HepG2 (cell line): ENCODE results near the gene P2RX5. TPM values are rescaled to one million over a fixed set of nuclear protein-coding genes. Genes with fewer than 3 reads are reported as not detected.
"Not testable (repeated sequence)": the region's sequence is repeated elsewhere in the genome, so short reads cannot be mapped to it uniquely, and the experiment has no call there.

Experiments
- ATAC-seq: fragments of 200-7000 bp; cut with Tn5 transposase; 3 replicates; pipeline ENCODE4 v1.9.1; 2020; ENCODE audit warnings: mild to moderate bottlenecking, moderate library complexity
- BruUV-seq: library from RNA; stranded (reverse); fragments of 400-500 nt; replicated peaks from 2 replicates; lab custom pipeline; 2021; lab: Mats Ljungman, UMichigan
- CTCF ChIA-PET: fragments of 300-600 bp; formaldehyde crosslinking; extraction: SDS; loops from one replicate; lab custom pipeline; 2021; ENCODE audit warnings: low total read pairs, inconsistent platforms, low intra/inter-chr PET ratio; lab: Yijun Ruan, JAX
- POLR2A ChIA-PET: fragments of 350-600 bp; sonication (Branson Sonifier 250); formaldehyde crosslinking; loops from one replicate; lab custom pipeline; 2020; ENCODE audit warnings: antibody characterized with exemption, inconsistent platforms; lab: Yijun Ruan, JAX
- DNase-seq: peaks from one replicate; pipeline ENCODE4 v3.0.0-alpha.2; 2015; ENCODE audit warnings: low spot score
- FAIRE-seq: peaks from 3 replicates; lab custom pipeline; 2011; peaks lifted over from hg19 to GRCh38; lab: Jason Lieb, UNC
- H2AFZ ChIP-seq: one replicate; pipeline ENCODE4 v1.6.1; 2011; ENCODE audit warnings: low read length, inconsistent platforms
- H3K27ac ChIP-seq: fragments of 300-600 bp; 3 replicates; pipeline ENCODE4 v1.8.0; 2011; ENCODE audit warnings: mixed run types, mild to moderate bottlenecking, mixed read lengths, low read length, inconsistent platforms; ENCODE audit not compliant: insufficient read depth; ENCODE audit errors: extremely low read length
- H3K27me3 ChIP-seq, 2 experiments: fragments of 200-600 bp in 1 of 2; 2 replicates in 1 of 2; 3 replicates in 1 of 2; pipeline versions ENCODE4 v1.6.0 to v1.8.0; 2011; ENCODE audit warnings: low read length in 2 of 2, mild to moderate bottlenecking in 2 of 2, moderate library complexity in 2 of 2, inconsistent platforms in 1 of 2; ENCODE audit not compliant: insufficient read depth in 2 of 2, control insufficient read depth in 1 of 2
- H3K36me3 ChIP-seq, 2 experiments: fragments of 200-600 bp in 1 of 2; replicated peaks in 1 of 2; 2 replicates in 1 of 2; 3 replicates in 1 of 2; pipeline versions ENCODE4 v1.5.1 to v1.8.0; 2011; ENCODE audit warnings: low read length in 2 of 2, inconsistent platforms in 1 of 2; ENCODE audit not compliant: insufficient read depth in 2 of 2, control insufficient read depth in 1 of 2
- H3K4me1 ChIP-seq: 2 replicates; pipeline ENCODE4 v1.5.1; 2012; ENCODE audit warnings: low read length, inconsistent platforms; ENCODE audit not compliant: insufficient read depth
- H3K4me2 ChIP-seq: 2 replicates; pipeline ENCODE4 v1.6.0; 2011; ENCODE audit warnings: low read depth, low read length, inconsistent platforms
- H3K4me3 ChIP-seq, 3 experiments: fragments of 200-600 bp in 1 of 3; sonication (generic), shearing (Covaris generic) in 1 of 3; replicated peaks in 1 of 3; 2 replicates each; pipeline ENCODE4 v1.5.1; 2011 to 2016; ENCODE audit warnings: low read length in 3 of 3, inconsistent platforms in 2 of 3, low read depth in 2 of 3, mild to moderate bottlenecking in 2 of 3, control low read depth in 1 of 3, mixed read lengths in 1 of 3; ENCODE audit not compliant: insufficient read depth in 1 of 3
- H3K79me2 ChIP-seq: one replicate; pipeline ENCODE4 v1.6.1; 2011; ENCODE audit warnings: low read length, inconsistent platforms; ENCODE audit not compliant: insufficient read depth
- H3K9ac ChIP-seq: 2 replicates; pipeline ENCODE4 v1.6.0; 2011; ENCODE audit warnings: mild to moderate bottlenecking, low read depth, low read length, inconsistent platforms; ENCODE audit not compliant: insufficient read depth
- H3K9me3 ChIP-seq: 2 replicates; pipeline ENCODE4 v1.5.1; 2012; ENCODE audit warnings: mild to moderate bottlenecking, low read length
- H4K20me1 ChIP-seq: 2 replicates; pipeline ENCODE4 v1.6.0; 2011; ENCODE audit warnings: inconsistent platforms, mild to moderate bottlenecking, low read length, moderate library complexity; ENCODE audit not compliant: insufficient read depth
- CHD4 ChIP-seq: fragments of 200-600 bp; sonication (generic); IDR thresholded peaks from 2 replicates; pipeline ENCODE4 v1.7.0; 2017; ENCODE audit warnings: mild to moderate bottlenecking, low read length, borderline replicate concordance
- GATAD2A ChIP-seq: IDR thresholded peaks from 2 replicates; pipeline ENCODE4 v1.6.1; 2016
- HNF4A ChIP-seq: sonication (generic); formaldehyde crosslinking; IDR thresholded peaks from 2 replicates; pipeline ENCODE4 v1.4.0; 2020; ENCODE audit warnings: missing genetic modification reagents
- MAFK ChIP-seq, 2 experiments: IDR thresholded peaks in 1 of 2; conservative IDR thresholded peaks in 1 of 2; 2 replicates each; pipeline ENCODE4 v1.6.1; 2011; ENCODE audit warnings: improper control_type of control experiment in 2 of 2, low read length in 2 of 2
- NCOR1 ChIP-seq: fragments of 200-600 bp; sonication (generic); IDR thresholded peaks from 2 replicates; pipeline ENCODE4 v1.7.0; 2017; ENCODE audit warnings: antibody characterized with exemption, low read length, borderline replicate concordance
- PHF5A ChIP-seq: IDR thresholded peaks from one replicate; pipeline ENCODE4 v1.6.1; 2018; ENCODE audit warnings: low read depth, missing genetic modification reagents; ENCODE audit not compliant: unreplicated experiment
- ZNF101 ChIP-seq: sonication (generic); formaldehyde crosslinking; IDR thresholded peaks from 2 replicates; pipeline ENCODE4 v1.4.0; 2020; ENCODE audit warnings: mild to moderate bottlenecking, low read depth, missing genetic modification reagents, borderline replicate concordance
- ZNF598 ChIP-seq: sonication (generic); formaldehyde crosslinking; IDR thresholded peaks from 2 replicates; pipeline ENCODE4 v1.5.1; 2020; ENCODE audit warnings: mild to moderate bottlenecking, missing genetic modification reagents, borderline replicate concordance
- WGBS: methylation state at CpG from one replicate; pipeline ENCODE4 v1.1.6; 2017; ENCODE audit warnings: low lambda C conversion rate; 5-methylcytosine and 5-hydroxymethylcytosine counted together
- in situ Hi-C: cut with HindIII; loops from 2 replicates; pipeline ENCODE4 v1.10.0; 2017; ENCODE audit warnings: low pct_unique_long_range_greater_than_20kb; ENCODE audit not compliant: extremely low pct_ligation_motif_present
- intact Hi-C: fragments of 100-400 bp; cut with micrococcal nuclease; formaldehyde crosslinking; loops from one replicate; pipeline ENCODE4 v1.10.0; 2022; ENCODE audit not compliant: unreplicated experiment
- polyA plus RNA-seq, 8 experiments: library from polyadenylated mRNA; depleted of rRNA in 3 of 8; stranded (reverse) in 7 of 8; unstranded in 1 of 8; fragments of >200 nt; fragmentation: Illumina TruSeq in 4 of 8; extraction: Trizol in 4 of 8; gene quantifications; 2 replicates each; pipeline versions ENCODE4 v1.2.1 to v1.2.3, GENCODE V29; 2011 to 2016; ENCODE audit warnings: low read depth in 4 of 8, missing spikeins in 1 of 8, mixed read lengths in 1 of 8; ENCODE audit not compliant: insufficient read depth in 1 of 8
- total RNA-seq, 5 experiments: library from RNA; depleted of rRNA; stranded (reverse); fragments of >200 nt; fragmentation: Illumina TruSeq; extraction: Trizol; gene quantifications; 2 replicates each; pipeline ENCODE4 v1.2.3, GENCODE V29; 2016; ENCODE audit warnings: low read depth in 1 of 5

Gene P2RX5
- total and polyA plus RNA-seq, 2 of the 13 experiments (the other 11 are each of a cell fraction or from before 2014, with no cell fraction given), result 0.95 to 1.7 TPM

DNA sequence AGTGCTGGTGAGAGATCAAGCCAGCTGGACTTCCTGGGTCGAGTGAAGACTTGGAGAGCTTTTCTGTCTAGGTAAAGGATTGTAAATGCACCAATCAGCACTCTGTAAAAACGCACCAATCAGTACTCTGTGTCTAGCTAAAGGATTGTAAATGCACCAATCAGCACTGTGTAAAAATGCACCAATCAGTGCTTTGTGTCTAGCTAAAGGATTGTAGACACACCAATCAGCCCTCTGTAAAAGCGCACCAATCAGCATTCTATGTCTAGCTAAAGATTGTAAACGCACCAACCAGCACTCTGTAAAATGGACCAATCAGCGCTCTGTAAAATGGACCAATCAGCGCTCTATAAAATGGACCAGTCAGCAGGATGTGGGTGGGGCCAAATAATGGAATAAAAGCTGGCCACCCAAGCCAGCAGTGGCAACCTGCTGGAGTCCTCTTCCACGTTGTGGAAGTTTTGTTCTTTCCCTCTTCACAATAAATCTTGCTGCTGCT is 6.1 kb upstream of the P2RX5 start:
- H3K4me2 ChIP-seq, in situ Hi-C loops, H3K27ac ChIP-seq, H3K9ac ChIP-seq, H4K20me1 ChIP-seq: not testable (repeated sequence)
- peaks cover 12% of the 10 kb centered on the region for H3K9me3 ChIP-seq
- TF ChIP-seq MAFK (conservative IDR thresholded peaks at IDR 0.05 in 1 of 2, IDR thresholded peaks at IDR 0.05 in 1 of 2; ENCODE audit: low read length in 2 of 2), result peak; percentile 18 to 30; a peak in 2 of 4 replicates
- TF ChIP-seq, all 625 proteins: peak for 1; not testable (repeated sequence) for 624
- H3K27me3 ChIP-seq, result peaks cover 0 to 18% of the 10 kb centered on the region in 2 experiments; a peak in 2 of 5 replicates
- H3K36me3 ChIP-seq, H3K79me2 ChIP-seq, ATAC-seq, DNase-seq, BruUV-seq, H2AFZ ChIP-seq, FAIRE-seq, H3K4me3 ChIP-seq, intact Hi-C loops, POLR2A ChIA-PET, CTCF ChIA-PET, H3K4me1 ChIP-seq: not testable (repeated sequence)
- 73% methylated on average over 6 of the region's 7 CpGs for WGBS

GRCh38 chr17:3699951-3700350 is 4.0 kb upstream of the P2RX5 start:
- DNase-seq, result no peak
- Histone ChIP-seq H3K27ac (no peak overlapping the region), H3K4me3 (no peak overlapping the region), H3K27me3 (peaks cover 0 to 28% of the 10 kb centered on the region in 2 experiments; a peak in 2 of 5 replicates), H3K79me2 (no peaks in the 10 kb centered on the region), H3K4me1 (peaks cover 11% of the 10 kb centered on the region), H3K9ac (no peak overlapping the region), H2AFZ (no peak overlapping the region)
- ATAC-seq, result no peak
- POLR2A ChIA-PET, result interaction anchor here (1.4 kb wide), 1 partner anchor 24 kb away, joined by 3 read pairs; the partner anchor contains the start of gene HASPIN
- TF ChIP-seq CHD4, result no peak
- TF ChIP-seq GATAD2A (CRISPR knock-in tag), result no peak
- no peak for TF ChIP-seq HNF4A (CRISPR knock-in tag)
- TF ChIP-seq ZNF101 (CRISPR knock-in tag), result no peak
- TF ChIP-seq NCOR1, result no peak
- no peak for TF ChIP-seq PHF5A (CRISPR knock-in tag)
- TF ChIP-seq ZNF598 (CRISPR knock-in tag), result no peak
- TF ChIP-seq, all 625 proteins: peak for 0
- Histone ChIP-seq H3K36me3 (no peaks in the 10 kb centered on the region), H3K9me3 (peaks cover 12% of the 10 kb centered on the region), H4K20me1 (no peaks in the 10 kb centered on the region), H3K4me2 (no peak overlapping the region)
- WGBS, result 31% methylated on average over 4 of the region's 4 CpGs
- intact Hi-C loops (no loop called here), in situ Hi-C loops (no loop called here)
- no peak for FAIRE-seq
- CTCF ChIA-PET, result no interaction called here
- BruUV-seq, result no TSS peak
